ENCODE data around the gene DNAJC7. TPM values are rescaled to one million over a fixed set of nuclear protein-coding genes. Genes with fewer than 3 reads are reported as not detected.

The DNAJC7 gene
- total and polyA plus RNA-seq, 2 donors from 2014 or later: 88.1 to 141 TPM

DNA sequence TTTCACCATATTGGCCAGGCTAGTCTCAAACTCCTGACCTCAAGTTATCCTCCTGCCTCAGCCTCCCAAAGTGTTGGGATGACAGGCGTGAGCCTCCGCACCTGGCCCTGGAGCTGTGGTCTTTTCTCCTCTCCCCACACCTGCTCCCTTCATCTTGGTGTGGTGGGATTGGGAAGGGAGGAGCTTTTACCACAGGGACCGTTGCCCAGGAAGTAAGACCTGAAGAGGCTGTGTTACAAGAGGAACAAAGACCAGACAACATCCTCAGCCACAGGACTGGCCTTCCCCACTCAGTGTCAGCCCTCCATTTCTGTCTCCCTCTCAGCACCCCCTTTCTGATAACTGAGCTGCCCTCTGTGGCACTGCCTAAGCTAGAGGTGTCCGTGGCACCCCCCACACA is 42.6 kb upstream of the DNAJC7 start:
- TF ChIP-seq, protein P1, sequence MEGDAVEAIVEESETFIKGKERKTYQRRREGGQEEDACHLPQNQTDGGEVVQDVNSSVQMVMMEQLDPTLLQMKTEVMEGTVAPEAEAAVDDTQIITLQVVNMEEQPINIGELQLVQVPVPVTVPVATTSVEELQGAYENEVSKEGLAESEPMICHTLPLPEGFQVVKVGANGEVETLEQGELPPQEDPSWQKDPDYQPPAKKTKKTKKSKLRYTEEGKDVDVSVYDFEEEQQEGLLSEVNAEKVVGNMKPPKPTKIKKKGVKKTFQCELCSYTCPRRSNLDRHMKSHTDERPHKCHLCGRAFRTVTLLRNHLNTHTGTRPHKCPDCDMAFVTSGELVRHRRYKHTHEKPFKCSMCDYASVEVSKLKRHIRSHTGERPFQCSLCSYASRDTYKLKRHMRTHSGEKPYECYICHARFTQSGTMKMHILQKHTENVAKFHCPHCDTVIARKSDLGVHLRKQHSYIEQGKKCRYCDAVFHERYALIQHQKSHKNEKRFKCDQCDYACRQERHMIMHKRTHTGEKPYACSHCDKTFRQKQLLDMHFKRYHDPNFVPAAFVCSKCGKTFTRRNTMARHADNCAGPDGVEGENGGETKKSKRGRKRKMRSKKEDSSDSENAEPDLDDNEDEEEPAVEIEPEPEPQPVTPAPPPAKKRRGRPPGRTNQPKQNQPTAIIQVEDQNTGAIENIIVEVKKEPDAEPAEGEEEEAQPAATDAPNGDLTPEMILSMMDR (IDR thresholded peaks at IDR 0.05; ENCODE audit: borderline replicate concordance, extremely low read depth, insufficient read depth): no peak
- FAIRE-seq (no peak), DNase-seq (no peak)
- Histone ChIP-seq H3K27ac (ENCODE audit: low read depth in 2 of 2, low read length in 2 of 2) (no peak overlapping the region), H3K4me1 (ENCODE audit: control insufficient read depth in 2 of 3, insufficient read depth in 2 of 3, low read depth in 1 of 3, low read length in 3 of 3) (no peaks in the 10 kb centered on the region), H3K9ac (ENCODE audit: low read length in 3 of 3) (no peak overlapping the region), H3K9me3 (ENCODE audit: control insufficient read depth in 2 of 3, insufficient read depth in 1 of 3, low read length in 3 of 3) (no peaks in the 10 kb centered on the region), H3K4me3 (ENCODE audit: low read length in 3 of 3) (no peak overlapping the region), H3K36me3 (ENCODE audit: control insufficient read depth in 2 of 3, insufficient read depth in 3 of 3, low read length in 3 of 3) (no peaks in the 10 kb centered on the region), H3K27me3 (ENCODE audit: control insufficient read depth, insufficient read depth, low read length) (no peaks in the 10 kb centered on the region)
- intact Hi-C loops (cut with DNase I): no loop called here

DNA sequence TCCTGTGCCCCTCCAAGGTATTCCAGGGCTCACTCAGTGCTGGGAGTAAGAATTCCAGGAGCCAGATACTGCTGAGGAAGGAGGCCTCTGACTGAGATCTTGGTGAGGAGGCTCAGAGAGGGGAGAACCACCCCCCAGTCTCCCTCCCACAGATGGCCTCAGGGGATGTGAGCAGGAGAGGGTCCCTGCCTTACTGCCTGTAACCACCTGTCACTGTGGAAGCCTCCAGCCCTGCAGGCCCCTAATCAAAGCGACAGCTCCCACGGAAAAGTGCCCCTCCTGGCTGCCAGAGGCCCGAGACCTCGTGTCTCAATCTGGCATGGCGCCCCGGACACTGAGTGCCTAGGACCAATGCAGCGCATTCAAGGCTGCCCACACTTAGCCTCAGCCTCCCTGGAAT is 40.8 kb upstream of the DNAJC7 start:
- FAIRE-seq (no peak), DNase-seq (no peak)
- Histone ChIP-seq H3K9me3 (ENCODE audit: control insufficient read depth in 2 of 3, insufficient read depth in 1 of 3, low read length in 3 of 3) (no peaks in the 10 kb centered on the region), H3K27me3 (ENCODE audit: control insufficient read depth, insufficient read depth, low read length) (no peaks in the 10 kb centered on the region), H3K4me1 (ENCODE audit: control insufficient read depth in 2 of 3, insufficient read depth in 2 of 3, low read depth in 1 of 3, low read length in 3 of 3) (no peaks in the 10 kb centered on the region), H3K36me3 (ENCODE audit: control insufficient read depth in 2 of 3, insufficient read depth in 3 of 3, low read length in 3 of 3) (no peaks in the 10 kb centered on the region), H3K9ac (ENCODE audit: low read length in 3 of 3) (no peak overlapping the region), H3K27ac (ENCODE audit: low read depth in 2 of 2, low read length in 2 of 2) (no peak overlapping the region), H3K4me3 (ENCODE audit: low read length in 3 of 3) (no peak overlapping the region)
- intact Hi-C loops (cut with DNase I): no loop called here
- TF ChIP-seq, protein P1 (IDR thresholded peaks at IDR 0.05; ENCODE audit: borderline replicate concordance, extremely low read depth, insufficient read depth): no peak

DNA sequence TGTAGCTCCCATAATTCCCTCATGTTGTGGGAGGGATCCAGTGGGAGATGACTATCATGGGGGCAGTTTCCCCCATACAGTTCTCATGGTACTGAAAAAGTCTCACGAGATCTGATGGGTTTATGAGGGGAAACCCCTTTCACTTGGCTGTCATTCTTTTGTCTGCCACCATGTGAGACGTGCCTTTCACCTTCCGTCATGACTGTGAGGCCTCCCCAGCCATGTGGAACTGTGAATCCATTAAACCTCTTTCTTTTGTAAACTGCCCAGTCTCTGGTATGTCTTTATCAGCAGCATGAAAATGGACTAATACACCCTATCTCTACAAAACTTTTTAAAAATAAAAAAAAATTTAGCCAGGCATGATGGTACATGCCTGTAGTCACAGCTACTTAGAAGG is 39.4 kb upstream of the DNAJC7 start:
- no peak overlapping the region for H3K27ac ChIP-seq (ENCODE audit: low read depth in 2 of 2, low read length in 2 of 2)
- DNase-seq: no peak
- H3K9me3 ChIP-seq (ENCODE audit: control insufficient read depth in 2 of 3, insufficient read depth in 1 of 3, low read length in 3 of 3): no peaks in the 10 kb centered on the region
- TF ChIP-seq, protein P1 (IDR thresholded peaks at IDR 0.05; ENCODE audit: borderline replicate concordance, extremely low read depth, insufficient read depth): no peak
- no peak for FAIRE-seq
- H3K4me1 ChIP-seq (ENCODE audit: control insufficient read depth in 2 of 3, insufficient read depth in 2 of 3, low read depth in 1 of 3, low read length in 3 of 3): no peaks in the 10 kb centered on the region
- H3K9ac ChIP-seq (ENCODE audit: low read length in 3 of 3): no peak overlapping the region
- H3K36me3 ChIP-seq (ENCODE audit: control insufficient read depth in 2 of 3, insufficient read depth in 3 of 3, low read length in 3 of 3): no peaks in the 10 kb centered on the region
- no peaks in the 10 kb centered on the region for H3K27me3 ChIP-seq (ENCODE audit: control insufficient read depth, insufficient read depth, low read length)
- intact Hi-C loops (cut with DNase I): no loop called here
- H3K4me3 ChIP-seq (ENCODE audit: low read length in 3 of 3): no peak overlapping the region

DNA sequence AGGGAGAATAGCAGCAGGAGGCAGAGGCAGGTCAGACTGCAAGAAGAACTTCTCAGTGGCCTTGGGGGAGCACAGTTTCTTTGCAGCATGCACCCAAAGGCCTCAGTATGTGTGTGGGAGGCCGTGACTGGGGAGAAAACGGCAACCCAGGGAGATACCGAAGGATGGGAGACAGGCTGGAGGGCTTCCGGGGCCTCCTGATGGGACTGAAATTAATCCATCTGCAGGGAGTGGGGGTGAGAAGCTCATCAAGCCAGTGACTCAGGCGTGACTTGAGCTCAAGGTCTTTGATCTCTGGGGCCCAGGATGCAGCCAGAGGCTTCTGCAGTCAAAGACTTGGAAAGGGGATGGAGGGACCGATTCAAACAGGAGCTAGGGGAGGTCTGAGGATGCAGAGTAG is 38.3 kb upstream of the DNAJC7 start:
- FAIRE-seq (no peak), DNase-seq (peak in 4 of 5 donors; percentile 77 to 89 (median 84))
- H3K27ac ChIP-seq (ENCODE audit: low read depth in 2 of 2, low read length in 2 of 2): no peak overlapping the region
- H3K36me3 ChIP-seq (ENCODE audit: control insufficient read depth in 2 of 3, insufficient read depth in 3 of 3, low read length in 3 of 3): no peaks in the 10 kb centered on the region
- TF ChIP-seq, protein P1 (IDR thresholded peaks at IDR 0.05; ENCODE audit: borderline replicate concordance, extremely low read depth, insufficient read depth): no peak
- intact Hi-C loops (cut with DNase I): no loop called here
- H3K27me3 ChIP-seq (ENCODE audit: control insufficient read depth, insufficient read depth, low read length): no peaks in the 10 kb centered on the region
- H3K4me1 ChIP-seq (ENCODE audit: control insufficient read depth in 2 of 3, insufficient read depth in 2 of 3, low read depth in 1 of 3, low read length in 3 of 3): peaks cover 0 to 2% (median 0%) of the 10 kb centered on the region in 3 donors
- no peak overlapping the region for H3K4me3 ChIP-seq (ENCODE audit: low read length in 3 of 3)
- no peak overlapping the region for H3K9ac ChIP-seq (ENCODE audit: low read length in 3 of 3)
- no peaks in the 10 kb centered on the region for H3K9me3 ChIP-seq (ENCODE audit: control insufficient read depth in 2 of 3, insufficient read depth in 1 of 3, low read length in 3 of 3)
